Keratinocyte (primary cell): ENCODE results near the gene ARHGAP12. TPM values are rescaled to one million over a fixed set of nuclear protein-coding genes. Genes with fewer than 3 reads are reported as not detected.
A peak's percentile ranks its signal among the peaks of the same experiment; 100 is the strongest.

Source experiments
- DNase-seq: peaks from one replicate; pipeline ENCODE4 v3.0.0-alpha.2; 2011; ENCODE audit warnings: low read depth, missing footprints, low spot score
- FAIRE-seq: peaks from 2 replicates; lab custom pipeline; 2011; peaks lifted over from hg19 to GRCh38; lab: Jason Lieb, UNC
- H2AFZ ChIP-seq: 2 replicates; pipeline ENCODE4 v1.6.0; 2012; ENCODE audit warnings: low read length, control low read depth, inconsistent platforms; ENCODE audit not compliant: control insufficient read depth
- H3K27ac ChIP-seq: 2 replicates; pipeline ENCODE4 v1.5.1; 2011; ENCODE audit warnings: low read length; ENCODE audit not compliant: control insufficient read depth, insufficient read depth
- H3K27me3 ChIP-seq: 3 replicates; pipeline ENCODE4 v1.6.0; 2011; ENCODE audit warnings: low read length; ENCODE audit not compliant: control insufficient read depth, insufficient read depth; ENCODE audit errors: extremely low read depth
- H3K36me3 ChIP-seq, 2 experiments: 2 replicates in 1 of 2; 3 replicates in 1 of 2; pipeline ENCODE4 v1.5.1; 2011; ENCODE audit warnings: low read length in 2 of 2, mild to moderate bottlenecking in 1 of 2; ENCODE audit not compliant: control insufficient read depth in 2 of 2, insufficient read depth in 2 of 2; ENCODE audit errors: extremely low read depth in 1 of 2
- H3K4me1 ChIP-seq: 3 replicates; pipeline ENCODE4 v1.5.1; 2011; ENCODE audit warnings: low read length; ENCODE audit not compliant: control insufficient read depth, insufficient read depth; ENCODE audit errors: extremely low read depth
- H3K4me2 ChIP-seq: 3 replicates; pipeline ENCODE4 v1.6.0; 2011; ENCODE audit warnings: low read depth, low read length; ENCODE audit not compliant: control insufficient read depth, insufficient read depth; ENCODE audit errors: extremely low read depth
- H3K4me3 ChIP-seq, 3 experiments: fragments of 200-600 bp in 1 of 3; sonication (generic) in 1 of 3; 2 replicates in 2 of 3; 3 replicates in 1 of 3; pipeline ENCODE4 v1.5.1; 2011 to 2016; ENCODE audit warnings: low read length in 3 of 3, mild to moderate bottlenecking in 3 of 3, control low read depth in 2 of 3, inconsistent platforms in 1 of 3, low read depth in 1 of 3, mixed read lengths in 1 of 3, mixed run types in 1 of 3, moderate library complexity in 1 of 3; ENCODE audit not compliant: control insufficient read depth in 2 of 3, insufficient read depth in 2 of 3; ENCODE audit errors: extremely low read depth in 1 of 3
- H3K79me2 ChIP-seq: 2 replicates; pipeline ENCODE4 v1.6.0; 2012; ENCODE audit warnings: low read length; ENCODE audit not compliant: control insufficient read depth, insufficient read depth
- H3K9ac ChIP-seq: 3 replicates; pipeline ENCODE4 v1.6.0; 2011; ENCODE audit warnings: low read length; ENCODE audit not compliant: control insufficient read depth, insufficient read depth; ENCODE audit errors: extremely low read depth
- H3K9me1 ChIP-seq: 3 replicates; pipeline ENCODE4 v1.6.0; 2011; ENCODE audit warnings: low read length; ENCODE audit not compliant: control insufficient read depth, insufficient read depth; ENCODE audit errors: extremely low read depth
- H3K9me3 ChIP-seq: 2 replicates; pipeline ENCODE4 v1.5.1; 2012; ENCODE audit warnings: low read depth, low read length; ENCODE audit not compliant: control insufficient read depth
- H4K20me1 ChIP-seq: 3 replicates; pipeline ENCODE4 v1.6.0; 2011; ENCODE audit warnings: low read length; ENCODE audit not compliant: control insufficient read depth, insufficient read depth; ENCODE audit errors: extremely low read depth
- EZH2 ChIP-seq: IDR thresholded peaks from one replicate; pipeline ENCODE4 v1.6.1; 2012; ENCODE audit warnings: inconsistent platforms, mild to moderate bottlenecking, low read length, moderate library complexity
- dilution Hi-C: fragments of 300-500 bp; cut with MboI; formaldehyde crosslinking; loops from one replicate; pipeline ENCODE4 v1.7.0; 2020; ENCODE audit warnings: low sequenced_read_pairs; ENCODE audit not compliant: extremely low pct_ligation_motif_present
- polyA plus RNA-seq, 5 experiments: library from polyadenylated mRNA; depleted of rRNA in 3 of 5; stranded (reverse) in 3 of 5; stranded (forward) in 1 of 5; unstranded in 1 of 5; fragments of >200 nt; gene quantifications; 1 replicate in 1 of 5; 2 replicates in 3 of 5; 3 replicates in 1 of 5; pipeline versions ENCODE4 v1.2.1 to v1.2.3, GENCODE V29; 2011 to 2012; ENCODE audit warnings: missing spikeins in 2 of 5, low read depth in 1 of 5, low replicate concordance in 1 of 5
- TF ChIP-seq, protein P1 (sequence below), 3 experiments: IDR thresholded peaks in 1 of 3; conservative IDR thresholded peaks in 1 of 3; optimal IDR thresholded peaks in 1 of 3; 2 replicates in 2 of 3; 3 replicates in 1 of 3; pipeline versions ENCODE3 to v1.5.1; 2011; ENCODE audit warnings: low read length in 3 of 3, mild to moderate bottlenecking in 3 of 3, moderate library complexity in 2 of 3, control low read depth in 1 of 3, inconsistent platforms in 1 of 3; ENCODE audit not compliant: insufficient read depth in 2 of 3; ENCODE audit errors: extremely low read depth in 1 of 3

ARHGAP12 gene
- polyA plus RNA-seq, 1 donor (not counting 4 experiments of a cell fraction or from before 2014, with no cell fraction given) = 26.6 TPM

DNA sequence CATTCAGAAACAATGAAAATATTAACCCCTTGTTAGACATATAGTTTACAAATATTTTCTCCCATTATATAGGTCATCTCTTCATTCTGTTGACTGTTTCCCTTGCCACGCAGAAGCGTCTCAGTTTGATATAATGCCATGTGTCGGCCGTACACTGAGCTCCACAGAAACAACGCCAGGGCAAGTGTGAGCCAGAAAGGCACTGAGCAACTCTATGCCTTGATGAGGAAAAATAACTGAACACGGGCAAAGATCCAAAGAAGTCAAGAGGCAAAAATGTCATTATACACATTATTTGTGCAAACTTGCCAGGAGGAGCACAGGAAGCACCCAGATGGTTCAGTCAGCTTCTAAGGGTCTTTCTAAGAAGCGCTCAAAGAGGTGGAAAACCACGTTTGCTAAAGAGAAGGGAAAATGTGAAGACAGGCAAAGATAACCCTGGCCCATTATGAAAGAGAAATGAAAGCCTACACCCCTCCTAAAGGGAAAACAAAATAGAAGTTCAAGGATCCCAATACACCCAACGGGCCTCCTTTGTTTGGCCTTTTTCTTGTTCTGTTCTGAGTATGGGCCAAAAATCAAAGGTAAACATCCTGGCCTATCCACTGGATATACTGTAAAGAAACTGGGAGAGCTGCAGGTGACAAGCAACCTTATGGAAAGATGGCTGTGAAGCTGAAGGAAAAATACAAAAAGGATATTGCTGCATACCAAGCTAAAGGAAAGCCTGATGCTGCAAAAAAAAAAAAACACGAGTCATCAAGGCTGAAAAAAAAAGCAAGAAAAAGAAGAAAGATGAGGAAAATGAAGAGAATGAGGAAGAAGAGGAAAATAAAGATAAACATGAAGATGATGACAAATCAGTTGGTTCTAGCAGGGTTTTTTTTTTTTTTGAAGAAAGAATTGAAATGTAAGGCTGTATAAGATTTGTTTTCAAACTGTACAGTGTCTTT lies 15.5 kb downstream of the ARHGAP12 start:
- peak overlapping the region; percentile 4 for H3K9ac ChIP-seq

DNA sequence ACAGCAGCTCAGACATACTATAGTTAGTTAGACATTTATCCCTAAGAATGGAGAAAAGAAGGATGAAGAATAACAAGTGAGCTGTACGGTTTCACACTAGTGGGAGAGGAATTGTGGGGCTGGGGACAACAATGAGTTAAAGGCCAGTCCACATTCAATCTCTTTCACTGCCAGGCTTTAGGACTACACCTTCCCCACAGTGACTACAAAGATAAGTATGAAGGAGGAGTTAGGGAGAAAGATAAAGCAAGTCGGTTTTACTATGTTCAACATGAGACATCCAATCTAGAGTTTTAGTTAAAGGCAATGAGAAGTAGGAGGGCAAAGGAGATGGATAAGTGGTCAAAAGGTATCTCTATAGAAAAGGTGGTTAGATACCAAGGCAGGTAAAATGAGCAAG lies 16.3 kb downstream of the ARHGAP12 start:
- DNase-seq = no peak
- H3K79me2 ChIP-seq = peaks cover 89% of the 10 kb centered on the region

More for the DNA sequence above, 15.5 kb downstream of the ARHGAP12 start:
- Histone ChIP-seq H3K36me3 (peaks cover 5 to 12% of the 10 kb centered on the region in 2 experiments), H3K27me3 (no peaks in the 10 kb centered on the region), H4K20me1 (peaks cover 3% of the 10 kb centered on the region), H3K9me3 (no peaks in the 10 kb centered on the region), H2AFZ (no peak overlapping the region), H3K27ac (peak overlapping the region; percentile 10), H3K79me2 (peaks cover 95% of the 10 kb centered on the region), H3K4me2 (peak overlapping the region; percentile 74), H3K4me1 (peaks cover 23% of the 10 kb centered on the region), H3K4me3 (peak overlapping the region in 2 of 3 experiments; percentile 34 to 35), H3K9me1 (no peaks in the 10 kb centered on the region)
- FAIRE-seq (peak; percentile 85), DNase-seq (no peak)
- no peak for TF ChIP-seq EZH2
- TF ChIP-seq, protein P1, sequence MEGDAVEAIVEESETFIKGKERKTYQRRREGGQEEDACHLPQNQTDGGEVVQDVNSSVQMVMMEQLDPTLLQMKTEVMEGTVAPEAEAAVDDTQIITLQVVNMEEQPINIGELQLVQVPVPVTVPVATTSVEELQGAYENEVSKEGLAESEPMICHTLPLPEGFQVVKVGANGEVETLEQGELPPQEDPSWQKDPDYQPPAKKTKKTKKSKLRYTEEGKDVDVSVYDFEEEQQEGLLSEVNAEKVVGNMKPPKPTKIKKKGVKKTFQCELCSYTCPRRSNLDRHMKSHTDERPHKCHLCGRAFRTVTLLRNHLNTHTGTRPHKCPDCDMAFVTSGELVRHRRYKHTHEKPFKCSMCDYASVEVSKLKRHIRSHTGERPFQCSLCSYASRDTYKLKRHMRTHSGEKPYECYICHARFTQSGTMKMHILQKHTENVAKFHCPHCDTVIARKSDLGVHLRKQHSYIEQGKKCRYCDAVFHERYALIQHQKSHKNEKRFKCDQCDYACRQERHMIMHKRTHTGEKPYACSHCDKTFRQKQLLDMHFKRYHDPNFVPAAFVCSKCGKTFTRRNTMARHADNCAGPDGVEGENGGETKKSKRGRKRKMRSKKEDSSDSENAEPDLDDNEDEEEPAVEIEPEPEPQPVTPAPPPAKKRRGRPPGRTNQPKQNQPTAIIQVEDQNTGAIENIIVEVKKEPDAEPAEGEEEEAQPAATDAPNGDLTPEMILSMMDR (optimal IDR thresholded peaks at IDR 0.05 in 1 of 3, IDR thresholded peaks at IDR 0.05 in 1 of 3, conservative IDR thresholded peaks at IDR 0.05 in 1 of 3; ENCODE audit: extremely low read depth in 1 of 3, insufficient read depth in 2 of 3, low read length in 3 of 3) = no peak
- dilution Hi-C loops = no loop called here

More for the DNA sequence above, 16.3 kb downstream of the ARHGAP12 start:
- H3K36me3 ChIP-seq = peaks cover 5 to 12% of the 10 kb centered on the region in 2 experiments
- no peaks in the 10 kb centered on the region for H3K9me3 ChIP-seq
- H3K4me3 ChIP-seq = peak overlapping the region in 2 of 3 experiments; percentile 23 to 34
- no peaks in the 10 kb centered on the region for H3K9me1 ChIP-seq
- H3K4me1 ChIP-seq = peaks cover 23% of the 10 kb centered on the region
- no peak overlapping the region for H2AFZ ChIP-seq
- FAIRE-seq = peak; percentile 89
- H3K4me2 ChIP-seq = peak overlapping the region; percentile 74
- no peak overlapping the region for H3K9ac ChIP-seq
- H4K20me1 ChIP-seq = peaks cover 3% of the 10 kb centered on the region
- no peak for TF ChIP-seq EZH2
- TF ChIP-seq, protein P1 (optimal IDR thresholded peaks at IDR 0.05 in 1 of 3, IDR thresholded peaks at IDR 0.05 in 1 of 3, conservative IDR thresholded peaks at IDR 0.05 in 1 of 3; ENCODE audit: extremely low read depth in 1 of 3, insufficient read depth in 2 of 3, low read length in 3 of 3) = no peak
- dilution Hi-C loops = no loop called here
- H3K27me3 ChIP-seq = no peaks in the 10 kb centered on the region
- H3K27ac ChIP-seq = peak overlapping the region; percentile 10
